ENCODE data around the gene SIK3.

Gene SIK3

GRCh38 chr11:116847612-116848011 lies 250.6 kb downstream of the SIK3 start:
- CTCF ChIA-PET: interaction anchor here (2.1 to 7.5 kb wide), 3 partner anchors 11 to 259 kb away, joined by 6 to 67 read pairs (median 10); partner anchors contain the start of genes APOA1 and APOA5
- H3K4me3 ChIP-seq (ENCODE audit: low read depth, low read length): no peak overlapping the region
- no peak for DNase-seq (ENCODE audit: low read depth, low spot score)
- POLR2A ChIA-PET: no interaction called here
- no peak for TF ChIP-seq CTCF (IDR thresholded peaks at IDR 0.05; ENCODE audit: insufficient read depth, low read length, missing control alignments)

- ChIA-PET POLR2A (no interaction called here), CTCF (interaction anchor here (0.6 to 1.8 kb wide), 3 partner anchors 9 to 149 kb away, joined by 3 to 15 read pairs (median 3); no protein-coding TSS in a partner anchor)
- DNase-seq (ENCODE audit: low read depth, low spot score): no peak
- no peak overlapping the region for H3K4me3 ChIP-seq (ENCODE audit: low read depth, low read length)
- TF ChIP-seq CTCF (IDR thresholded peaks at IDR 0.05; ENCODE audit: insufficient read depth, low read length, missing control alignments): no peak
Measured at GRCh38 chr11:116844722-116845121, 253.5 kb downstream of the SIK3 start.

- TF ChIP-seq CTCF (IDR thresholded peaks at IDR 0.05; ENCODE audit: insufficient read depth, low read length, missing control alignments): no peak
- ChIA-PET CTCF (interaction anchor here (0.6 to 1.1 kb wide), 4 partner anchors 8 to 150 kb away, joined by 3 read pairs; no protein-coding TSS in a partner anchor), POLR2A (no interaction called here)
- no peak for DNase-seq (ENCODE audit: low read depth, low spot score)
- no peak overlapping the region for H3K4me3 ChIP-seq (ENCODE audit: low read depth, low read length)
Measured at GRCh38 chr11:116843661-116844060, 254.6 kb downstream of the SIK3 start.

- CTCF ChIA-PET: interaction anchor here (0.9 to 1.1 kb wide), 2 partner anchors 10 to 13 kb away, joined by 3 read pairs; no protein-coding TSS in a partner anchor
- no peak overlapping the region for H3K4me3 ChIP-seq (ENCODE audit: low read depth, low read length)
- no peak for TF ChIP-seq CTCF (IDR thresholded peaks at IDR 0.05; ENCODE audit: insufficient read depth, low read length, missing control alignments)
- POLR2A ChIA-PET: no interaction called here
- no peak for DNase-seq (ENCODE audit: low read depth, low spot score)
Measured at GRCh38 chr11:116842909-116843308, 255.3 kb downstream of the SIK3 start.

- no peak overlapping the region for H3K4me3 ChIP-seq (ENCODE audit: low read depth, low read length)
- CTCF ChIA-PET: interaction anchor here (1.5 kb wide), 1 partner anchor 15 kb away, joined by 3 read pairs; no protein-coding TSS in a partner anchor
- TF ChIP-seq CTCF (IDR thresholded peaks at IDR 0.05; ENCODE audit: insufficient read depth, low read length, missing control alignments): no peak
- POLR2A ChIA-PET: interaction anchor here (0.6 kb wide), 1 partner anchor 237 kb away, joined by 4 read pairs; no protein-coding TSS in a partner anchor
- DNase-seq (ENCODE audit: low read depth, low spot score): no peak
Measured at GRCh38 chr11:116842117-116842516, 256.1 kb downstream of the SIK3 start.

- H3K4me3 ChIP-seq (ENCODE audit: low read depth, low read length): no peak overlapping the region
- no peak for TF ChIP-seq CTCF (IDR thresholded peaks at IDR 0.05; ENCODE audit: insufficient read depth, low read length, missing control alignments)
- POLR2A ChIA-PET: no interaction called here
- CTCF ChIA-PET: interaction anchor here (0.6 to 2.3 kb wide), 9 partner anchors 9 to 386 kb away, joined by 3 to 13 read pairs (median 3); partner anchors contain the start of genes APOA5 and APOC3
- no peak for DNase-seq (ENCODE audit: low read depth, low spot score)
Measured at GRCh38 chr11:116840746-116841296, 257.4 kb downstream of the SIK3 start.

Measured in AG04449 (cell line).